HEK293 (cell line): Measurements from ENCODE around the gene MGAT5B.

Source experiments
- MEIS1 ChIP-seq: sonication (generic); formaldehyde crosslinking; IDR thresholded peaks from 2 replicates; pipeline ENCODE4 v1.8.1; 2022; ENCODE audit warnings: missing genetic modification reagents, mild to moderate bottlenecking, borderline replicate concordance
- TF ChIP-seq, protein P1 (sequence below): fragments of 450-650 bp; formaldehyde crosslinking; IDR thresholded peaks from 2 replicates; pipeline ENCODE4 v1.5.1; 2016; ENCODE audit warnings: missing biosample characterization, missing genetic modification characterization

DNA sequence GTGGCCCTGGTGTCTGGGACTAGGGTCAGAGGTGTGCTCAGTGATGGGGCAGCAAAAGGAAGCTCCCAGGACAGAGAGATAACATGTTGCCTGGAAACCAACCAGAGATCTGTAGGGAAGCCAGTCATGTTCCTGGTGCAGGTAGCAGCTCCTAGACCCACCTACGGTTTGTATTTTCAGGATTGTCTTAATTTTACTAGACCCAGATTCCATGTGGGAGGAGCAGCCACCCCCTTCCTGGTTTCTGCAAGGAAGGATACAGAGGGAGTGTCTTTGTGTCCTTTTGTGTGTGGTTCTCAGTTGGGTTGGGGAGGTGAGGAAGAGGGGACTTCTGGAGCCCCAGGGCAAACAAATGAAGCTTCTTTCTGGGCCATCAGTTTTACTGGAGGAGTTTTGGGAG lies 53.9 kb downstream of the MGAT5B start:
- no peak for TF ChIP-seq MEIS1
- TF ChIP-seq, protein P1, sequence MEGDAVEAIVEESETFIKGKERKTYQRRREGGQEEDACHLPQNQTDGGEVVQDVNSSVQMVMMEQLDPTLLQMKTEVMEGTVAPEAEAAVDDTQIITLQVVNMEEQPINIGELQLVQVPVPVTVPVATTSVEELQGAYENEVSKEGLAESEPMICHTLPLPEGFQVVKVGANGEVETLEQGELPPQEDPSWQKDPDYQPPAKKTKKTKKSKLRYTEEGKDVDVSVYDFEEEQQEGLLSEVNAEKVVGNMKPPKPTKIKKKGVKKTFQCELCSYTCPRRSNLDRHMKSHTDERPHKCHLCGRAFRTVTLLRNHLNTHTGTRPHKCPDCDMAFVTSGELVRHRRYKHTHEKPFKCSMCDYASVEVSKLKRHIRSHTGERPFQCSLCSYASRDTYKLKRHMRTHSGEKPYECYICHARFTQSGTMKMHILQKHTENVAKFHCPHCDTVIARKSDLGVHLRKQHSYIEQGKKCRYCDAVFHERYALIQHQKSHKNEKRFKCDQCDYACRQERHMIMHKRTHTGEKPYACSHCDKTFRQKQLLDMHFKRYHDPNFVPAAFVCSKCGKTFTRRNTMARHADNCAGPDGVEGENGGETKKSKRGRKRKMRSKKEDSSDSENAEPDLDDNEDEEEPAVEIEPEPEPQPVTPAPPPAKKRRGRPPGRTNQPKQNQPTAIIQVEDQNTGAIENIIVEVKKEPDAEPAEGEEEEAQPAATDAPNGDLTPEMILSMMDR (tag by site-specific recombination), result no peak
